Stromal cell of bone marrow (primary cell): ENCODE measurements around the gene NCR1.
A peak's percentile ranks its signal among the peaks of the same experiment; 100 is the strongest.
"Not testable (repeated sequence)": the region's sequence is repeated elsewhere in the genome, so short reads cannot be mapped to it uniquely, and the experiment has no call there.

Experiments used
- DNase-seq: peaks from one replicate; pipeline ENCODE4 v3.0.0-alpha.2; 2012; ENCODE audit warnings: low read depth

NCR1 gene

DNA sequence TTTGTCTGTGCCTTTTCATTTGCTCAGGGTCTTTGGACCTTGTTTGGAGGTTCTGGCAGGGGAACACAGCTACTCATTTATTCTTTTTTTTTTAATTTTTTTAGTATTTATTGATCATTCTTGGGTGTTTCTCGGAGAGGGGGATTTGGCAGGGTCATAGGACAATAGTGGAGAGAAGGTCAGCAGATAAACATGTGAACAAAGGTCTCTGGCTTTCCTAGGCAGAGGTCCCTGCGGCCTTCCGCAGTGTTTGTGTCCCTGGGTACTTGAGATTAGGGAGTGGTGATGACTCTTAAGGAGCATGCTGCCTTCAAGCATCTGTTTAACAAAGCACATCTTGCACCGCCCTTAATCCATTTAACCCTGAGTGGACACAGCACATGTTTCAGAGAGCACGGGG is 2.0 kb downstream of the NCR1 start:
- DNase-seq = not testable (repeated sequence)

GRCh38 chr19:54916822-54917221 is 10.9 kb downstream of the NCR1 start:
- no peak for DNase-seq

DNA sequence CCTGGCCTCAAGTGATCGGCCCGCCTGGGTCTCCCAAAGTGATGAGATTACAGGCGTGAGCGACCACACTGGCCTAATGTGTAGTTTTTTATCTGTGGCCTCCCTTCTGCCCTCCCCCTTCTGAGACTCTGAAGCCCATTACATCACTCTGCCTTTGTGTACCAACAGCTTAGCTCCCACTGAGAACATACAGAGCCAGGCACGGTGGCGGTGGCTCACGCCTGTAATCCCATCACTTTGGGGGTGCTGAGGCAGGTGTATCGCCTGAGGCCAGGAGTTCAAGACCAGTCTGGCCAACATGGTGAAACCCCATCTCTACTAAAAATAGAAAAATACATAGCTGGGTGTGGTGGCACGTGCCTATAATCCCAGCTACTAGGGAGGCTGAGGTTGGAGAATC is 12.6 kb downstream of the NCR1 start:
- no peak for DNase-seq

GRCh38 chr19:54919646-54920563 is 14.0 kb downstream of the NCR1 start:
- not testable (repeated sequence) for DNase-seq

DNA sequence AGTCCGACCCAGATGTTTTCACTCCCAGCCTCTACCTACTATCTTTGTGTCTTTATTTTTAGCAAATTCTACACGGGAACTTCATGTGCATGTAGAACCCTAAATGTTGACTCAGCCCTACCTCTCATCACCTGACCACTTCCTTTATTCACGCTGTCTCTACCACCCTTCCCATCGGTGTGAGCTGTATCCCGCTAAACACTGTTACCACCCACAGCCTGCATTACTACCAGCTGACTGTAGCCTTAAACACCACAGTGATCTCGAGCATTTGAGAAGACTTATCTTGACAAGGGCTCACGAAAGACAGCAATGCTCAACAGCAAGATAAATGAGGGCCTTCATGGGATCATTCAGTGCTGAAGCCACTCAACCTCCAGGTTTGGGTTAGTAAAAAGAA is 15.1 kb downstream of the NCR1 start:
- DNase-seq = no peak

DNA sequence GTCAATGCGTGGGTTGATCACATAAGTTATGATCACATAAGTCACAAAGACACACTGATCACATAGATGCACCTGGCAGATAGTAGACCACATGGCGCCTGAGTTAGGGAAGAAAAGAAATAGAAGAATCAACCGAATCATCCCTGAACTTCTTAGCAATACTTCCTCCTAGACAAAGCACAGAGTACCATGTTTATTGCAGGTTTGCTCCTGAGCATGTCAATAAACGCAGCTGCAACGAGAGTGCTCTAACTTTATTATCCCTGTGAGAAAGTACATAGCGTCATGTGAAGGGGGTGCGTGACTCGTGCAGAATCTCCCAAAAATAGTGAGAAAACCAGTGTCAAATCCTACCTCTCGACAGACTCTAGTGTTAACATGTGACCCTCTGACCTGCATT is 17.3 kb downstream of the NCR1 start:
- no peak for DNase-seq

DNA sequence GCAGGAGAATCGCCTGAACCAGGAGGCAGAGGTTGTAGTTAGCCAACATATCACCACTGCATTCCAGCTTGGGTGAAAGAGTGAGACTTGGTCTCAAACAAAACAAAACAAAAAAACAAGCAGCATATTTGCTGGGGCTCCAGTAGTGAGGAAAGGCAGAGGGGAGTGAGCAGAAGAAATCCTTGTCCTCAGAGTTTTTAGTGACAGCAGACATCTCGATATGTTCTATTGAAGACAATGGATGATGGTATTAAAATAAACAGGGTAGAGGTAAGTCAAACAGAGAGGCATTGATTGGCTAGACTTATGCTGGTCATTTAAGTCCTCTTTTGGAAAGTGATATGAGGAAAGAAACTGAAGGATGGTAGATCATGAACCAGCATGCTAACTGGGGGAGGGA is 22.4 kb downstream of the NCR1 start:
- DNase-seq = no peak

DNA sequence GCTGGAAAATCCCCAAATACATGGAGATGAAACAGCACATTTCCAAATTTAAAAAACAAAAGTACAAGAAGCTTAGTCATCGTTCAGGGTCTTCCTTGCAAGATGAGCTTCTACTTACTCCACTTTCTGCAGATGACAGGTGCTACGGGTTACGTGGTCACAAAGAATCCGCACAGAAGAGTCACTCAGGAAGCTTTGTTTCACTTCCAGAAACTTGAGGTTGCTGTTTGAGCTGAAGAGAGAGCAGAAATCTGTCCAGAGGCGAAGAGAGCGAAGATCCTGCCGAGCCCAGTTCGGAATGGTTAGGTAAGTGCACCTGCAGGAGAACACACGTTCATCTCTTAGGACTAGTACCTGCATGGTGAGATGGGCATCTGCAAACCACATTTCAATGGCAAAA is 32.0 kb downstream of the NCR1 start:
- DNase-seq = no peak

- DNase-seq = no peak
Measured at GRCh38 chr19:54938906-54939305, 33.0 kb downstream of the NCR1 start.

DNA sequence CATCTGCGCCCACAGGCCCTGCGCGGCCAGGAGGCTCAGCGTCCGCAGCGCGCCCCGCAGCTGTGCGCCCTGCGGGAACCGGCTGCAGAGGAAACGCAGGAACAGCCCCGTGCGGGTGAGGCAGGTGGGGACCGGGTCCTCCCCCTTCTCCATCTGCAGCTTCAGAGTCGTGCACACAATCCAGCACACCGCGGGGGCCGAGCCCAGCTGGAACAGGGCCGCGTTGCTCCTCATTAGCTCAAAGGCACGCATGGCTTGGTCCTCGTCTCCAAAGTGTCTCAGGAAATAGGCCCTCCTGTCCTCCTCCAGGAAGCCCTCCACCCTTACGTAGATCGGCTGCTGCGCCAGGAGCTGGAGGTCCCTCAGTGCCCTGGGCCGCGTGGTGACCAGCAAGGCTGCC is 33.6 kb downstream of the NCR1 start:
- DNase-seq = not testable (repeated sequence)

DNA sequence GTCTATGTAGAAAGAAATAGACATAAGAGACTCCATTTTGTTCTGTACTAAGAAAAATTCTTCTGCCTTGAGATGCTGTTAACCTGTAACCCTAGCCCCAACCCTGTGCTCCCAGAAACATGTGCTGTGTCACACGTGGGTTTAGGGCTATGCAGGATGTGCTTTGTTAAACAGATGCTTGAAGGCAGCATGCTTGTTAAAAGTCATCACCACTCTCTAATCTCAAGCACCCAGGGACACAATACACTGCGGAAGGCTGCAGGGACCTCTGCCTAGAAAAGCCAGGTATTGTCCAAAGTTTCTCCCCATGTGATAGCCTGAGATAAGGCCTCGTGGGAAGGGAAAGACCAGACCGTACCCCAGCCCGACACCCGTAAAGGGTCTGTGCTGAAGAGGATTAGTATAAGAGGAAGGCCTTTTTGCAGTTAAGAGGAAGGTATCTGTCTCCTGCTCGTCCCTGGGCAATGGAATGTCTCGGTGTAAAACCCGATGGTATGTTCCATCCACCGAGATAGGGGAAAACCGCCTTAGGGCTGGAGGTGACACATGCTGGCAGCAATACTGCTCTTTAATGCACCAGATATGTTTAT is 37.9 kb downstream of the NCR1 start:
- DNase-seq = not testable (repeated sequence)

DNA sequence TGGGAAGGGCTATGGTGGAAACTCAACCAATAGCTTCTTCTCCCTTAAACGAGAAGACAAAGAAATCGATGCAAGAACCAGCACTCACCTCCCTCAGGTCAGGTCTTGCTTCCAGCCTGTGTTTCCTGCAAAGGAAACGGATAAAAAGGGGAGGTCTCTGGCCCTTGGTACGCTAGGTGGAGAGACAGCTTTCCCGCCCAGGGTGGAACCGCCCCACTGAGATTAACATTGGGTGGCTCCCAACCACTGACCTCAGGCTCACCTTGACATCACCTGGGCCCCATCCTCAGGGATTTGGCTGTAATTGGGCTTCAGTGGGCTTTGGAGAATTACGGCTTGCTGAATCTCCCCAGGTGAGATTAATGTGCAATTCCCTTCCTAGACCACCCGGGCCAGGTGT is 41.4 kb downstream of the NCR1 start, which contains the start of gene NLRP7:
Gene NLRP7 (minus strand): TSS at position 150 of the 400 bp plus-strand sequence.
- DNase-seq = no peak

GRCh38 chr19:54949412-54949811 is 43.5 kb downstream of the NCR1 start:
- no peak for DNase-seq

DNA sequence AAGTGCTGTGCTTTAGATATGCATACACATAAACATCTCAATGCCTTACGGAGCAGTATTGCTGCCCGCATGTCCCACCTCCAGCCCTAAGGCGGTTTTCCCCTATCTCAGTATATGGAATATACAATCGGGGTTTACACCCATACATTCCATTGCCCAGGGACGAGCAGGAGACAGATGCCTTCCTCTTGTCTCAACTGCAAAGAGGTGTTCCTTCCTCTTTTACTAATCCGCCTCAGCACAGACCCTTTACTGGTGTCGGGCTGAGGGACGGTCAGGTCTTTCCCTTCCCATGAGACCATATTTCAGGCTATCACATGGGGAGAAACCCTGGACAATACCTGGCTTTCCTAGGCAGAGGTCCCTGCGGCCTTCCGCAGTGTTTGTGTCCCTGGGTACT is 44.6 kb downstream of the NCR1 start:
- DNase-seq = not testable (repeated sequence)

DNA sequence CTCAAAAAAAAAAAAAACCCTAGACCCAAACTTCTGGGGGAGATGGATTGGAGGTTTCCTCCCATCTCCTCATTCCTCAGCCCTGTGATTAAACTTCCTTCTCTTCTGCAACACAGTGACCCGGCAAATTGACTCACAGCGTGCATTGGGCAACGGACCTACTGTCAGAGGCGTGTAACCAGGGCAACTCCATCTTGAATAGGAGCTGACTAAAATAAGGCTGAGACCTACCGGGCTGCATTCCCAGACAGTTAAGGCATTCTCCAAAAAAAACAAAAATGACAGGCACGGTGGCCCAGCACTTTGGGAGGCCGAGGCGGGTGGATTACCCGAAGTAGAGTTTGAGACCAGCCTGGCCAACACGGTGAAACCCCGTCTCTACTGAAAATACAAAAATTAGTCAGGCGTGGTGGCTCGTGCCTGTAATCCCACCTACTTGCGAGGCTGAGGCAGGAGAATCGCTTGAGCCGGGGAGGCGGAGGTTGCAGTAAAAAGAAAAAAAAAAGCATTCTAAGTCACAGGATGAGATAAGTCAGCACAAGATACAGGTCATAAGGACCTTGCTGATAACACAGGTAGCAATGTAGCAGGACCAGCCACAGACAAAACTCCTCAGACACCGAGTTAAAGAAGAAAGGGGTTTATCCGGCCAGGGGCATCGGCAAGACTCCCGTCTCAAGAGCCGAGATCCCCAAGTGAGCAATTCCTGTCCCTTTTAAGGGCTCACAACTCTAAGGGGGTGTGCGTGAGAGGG is 46.8 kb downstream of the NCR1 start:
- DNase-seq = peak; percentile 37

DNA sequence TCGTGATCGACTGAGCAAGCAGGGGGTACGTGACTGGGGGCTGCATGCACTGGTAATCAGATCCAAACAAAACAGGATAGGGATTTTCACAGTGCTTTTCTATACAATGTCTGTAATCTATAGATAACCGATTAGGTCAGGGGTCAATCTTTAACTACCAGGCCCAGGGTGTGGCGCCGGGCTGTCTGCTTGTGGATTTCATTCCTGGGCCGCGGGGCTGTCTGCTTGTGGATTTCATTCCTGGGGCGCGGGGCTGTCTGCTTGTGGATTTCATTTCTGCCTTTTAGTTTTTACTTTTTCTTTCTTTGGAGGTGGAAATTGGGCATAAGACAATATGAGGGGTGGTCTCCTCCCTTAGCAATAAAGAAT is 47.4 kb downstream of the NCR1 start:
- not testable (repeated sequence) for DNase-seq

DNA sequence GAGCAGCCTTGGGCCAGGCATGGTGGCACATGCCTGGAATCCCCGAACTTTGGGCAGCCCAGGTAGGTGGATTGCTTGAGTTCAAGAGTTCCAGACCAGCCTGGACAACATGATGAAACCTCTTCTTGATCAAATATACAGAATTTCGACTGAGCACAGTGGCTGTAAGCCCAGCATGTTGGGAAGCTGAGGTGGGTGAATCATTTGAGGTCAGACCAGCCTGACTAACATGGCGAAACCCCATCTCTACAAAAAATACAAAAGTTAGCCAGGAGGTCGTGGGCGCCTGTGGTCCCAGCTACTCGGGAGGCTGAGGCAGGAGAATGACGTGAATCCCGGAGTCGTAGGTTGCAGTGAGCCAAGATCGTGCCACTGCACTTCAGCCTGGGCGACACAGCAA is 49.4 kb downstream of the NCR1 start:
- peak; percentile 7 for DNase-seq

GRCh38 chr19:54959840-54960239 is 53.9 kb downstream of the NCR1 start:
- DNase-seq = no peak
